MM.1S (cell line): Measurements from ENCODE around the gene KHK.

Source experiments
- DNase-seq: peaks from one replicate; pipeline ENCODE4 v3.0.0-alpha.2; 2015
- H2AFZ ChIP-seq: fragments of 300-600 bp; sonication (generic); 2 replicates; pipeline ENCODE4 v1.6.0; 2016; ENCODE audit warnings: antibody characterized with exemption, low read length
- H3F3A ChIP-seq: fragments of 300-600 bp; sonication (generic); 2 replicates; pipeline ENCODE4 v1.6.1; 2016; ENCODE audit warnings: mild to moderate bottlenecking, antibody characterized with exemption, low read length, moderate library complexity, mixed read lengths; ENCODE audit not compliant: insufficient read depth
- H3K27ac ChIP-seq: fragments of 300-600 bp; sonication (generic); 2 replicates; pipeline ENCODE4 v1.5.1; 2016; ENCODE audit warnings: mild to moderate bottlenecking, low read length
- H3K27me3 ChIP-seq: fragments of 300-600 bp; sonication (generic); replicated peaks from 2 replicates; pipeline ENCODE4 v1.6.0; 2016; ENCODE audit warnings: low read length; ENCODE audit not compliant: insufficient read depth
- H3K36me3 ChIP-seq: fragments of 300-600 bp; sonication (generic); replicated peaks from 2 replicates; pipeline ENCODE4 v1.6.1; 2016; ENCODE audit warnings: mild to moderate bottlenecking, low read length, mixed read lengths; ENCODE audit not compliant: insufficient read depth
- H3K4me1 ChIP-seq: fragments of 300-600 bp; sonication (generic); 2 replicates; pipeline ENCODE4 v1.6.1; 2016; ENCODE audit warnings: low read length, mixed read lengths
- H3K4me2 ChIP-seq: fragments of 300-600 bp; sonication (generic); 2 replicates; pipeline ENCODE4 v1.6.0; 2016; ENCODE audit warnings: low read depth, low read length
- H3K4me3 ChIP-seq: fragments of 300-600 bp; sonication (generic); 2 replicates; pipeline ENCODE4 v1.5.1; 2016; ENCODE audit warnings: low read length, mixed read lengths
- H3K79me2 ChIP-seq: fragments of 300-600 bp; sonication (generic); 2 replicates; pipeline ENCODE4 v1.6.1; 2016; ENCODE audit warnings: mixed run types, low read length, mixed read lengths
- H3K9ac ChIP-seq: fragments of 300-600 bp; sonication (generic); 2 replicates; pipeline ENCODE4 v1.6.1; 2016; ENCODE audit warnings: low read length, mixed read lengths
- H3K9me2 ChIP-seq: fragments of 300-600 bp; sonication (generic); replicated peaks from 2 replicates; pipeline ENCODE4 v1.6.1; 2016; ENCODE audit warnings: mild to moderate bottlenecking, low read length, mixed read lengths; ENCODE audit not compliant: insufficient read depth
- H3K9me3 ChIP-seq: fragments of 300-600 bp; sonication (generic); replicated peaks from 2 replicates; pipeline ENCODE4 v1.6.1; 2016; ENCODE audit warnings: mild to moderate bottlenecking, low read length, mixed read lengths; ENCODE audit not compliant: insufficient read depth
- H4K20me1 ChIP-seq: fragments of 300-600 bp; sonication (generic); 2 replicates; pipeline ENCODE4 v1.6.1; 2016; ENCODE audit warnings: mild to moderate bottlenecking, low read length, moderate library complexity, mixed read lengths; ENCODE audit not compliant: insufficient read depth
- CTCF ChIP-seq: fragments of 300-600 bp; sonication (generic); IDR thresholded peaks from 2 replicates; pipeline ENCODE4 v1.5.1; 2016; ENCODE audit warnings: antibody characterized with exemption, low read length, mixed read lengths
- EZH2 ChIP-seq: fragments of 300-600 bp; sonication (generic); optimal IDR thresholded peaks from 2 replicates; pipeline ENCODE3; 2017; ENCODE audit warnings: low read depth, mild to moderate bottlenecking, antibody characterized with exemption, low read length, mixed read lengths
- EZH2phosphoT487 ChIP-seq: fragments of 300-600 bp; sonication (generic); IDR thresholded peaks from 2 replicates; pipeline ENCODE4 v1.6.1; 2018; ENCODE audit warnings: antibody characterized with exemption, low read length

The KHK gene

GRCh38 chr2:27069961-27070618, 16.5 kb upstream of the KHK start:
- Histone ChIP-seq H3K4me3 (peak overlapping the region; percentile 100), H3K4me1 (peaks cover 29% of the 10 kb centered on the region)
- DNase-seq, result no peak

GRCh38 chr2:27070653-27071276, 15.8 kb upstream of the KHK start:
- Histone ChIP-seq H3K9me2 (no peaks in the 10 kb centered on the region), H3K79me2 (peaks cover 33% of the 10 kb centered on the region), H3K9ac (peak overlapping the region; percentile 88), H3K27me3 (no peaks in the 10 kb centered on the region), H3F3A (peaks cover 11% of the 10 kb centered on the region), H4K20me1 (no peaks in the 10 kb centered on the region), H3K36me3 (no peaks in the 10 kb centered on the region), H3K27ac (peak overlapping the region; percentile 61; the same call in 1 of the 2 replicates), H2AFZ (peak overlapping the region; percentile 78), H3K9me3 (no peaks in the 10 kb centered on the region), H3K4me2 (peak overlapping the region; percentile 90), H3K4me1 (peaks cover 36% of the 10 kb centered on the region), H3K4me3 (peak overlapping the region; percentile 100)
- no peak for DNase-seq
- TF ChIP-seq EZH2, result no peak
- TF ChIP-seq EZH2phosphoT487, result no peak
- no peak for TF ChIP-seq CTCF

More at GRCh38 chr2:27069961-27070618, 16.5 kb upstream of the KHK start:
- Histone ChIP-seq H3K27ac (no peak overlapping the region), H2AFZ (no peak overlapping the region), H3F3A (peaks cover 12% of the 10 kb centered on the region), H3K9me3 (no peaks in the 10 kb centered on the region), H3K9me2 (no peaks in the 10 kb centered on the region), H3K4me2 (peak overlapping the region; percentile 90), H3K27me3 (no peaks in the 10 kb centered on the region), H3K9ac (peak overlapping the region; percentile 88), H3K36me3 (no peaks in the 10 kb centered on the region), H4K20me1 (no peaks in the 10 kb centered on the region), H3K79me2 (peaks cover 33% of the 10 kb centered on the region)
- TF ChIP-seq EZH2phosphoT487 (no peak), CTCF (no peak), EZH2 (no peak)

- Histone ChIP-seq H3K36me3 (no peaks in the 10 kb centered on the region), H3K27ac (peak within 1 kb of the TSS; percentile 61; the same call in 1 of the 2 replicates), H3K4me3 (peak within 1 kb of the TSS; percentile 100), H3K79me2 (peaks cover 33% of the 10 kb centered on the region), H3K9me2 (no peaks in the 10 kb centered on the region), H3F3A (peaks cover 14% of the 10 kb centered on the region), H3K4me1 (peaks cover 42% of the 10 kb centered on the region), H3K9ac (peak within 1 kb of the TSS; percentile 88), H3K9me3 (no peaks in the 10 kb centered on the region), H2AFZ (peak within 1 kb of the TSS; percentile 78), H3K4me2 (peak within 1 kb of the TSS; percentile 94), H4K20me1 (no peaks in the 10 kb centered on the region), H3K27me3 (no peaks in the 10 kb centered on the region)
- TF ChIP-seq EZH2phosphoT487 (no peak), CTCF (peak; percentile 8; the same call in 1 of the 2 replicates), EZH2 (no peak)
- peak; percentile 94 for DNase-seq
These were observed 15.1 kb upstream of the KHK start, which contains the start of gene OST4 for GRCh38 chr2:27071277-27071989. Gene OST4, minus strand, starts transcription at chr2:27071654.
